HEK293T (cell line): ENCODE data around the gene DKC1.

Experiments used
- CTCF ChIA-PET: fragments of 350-600 bp; formaldehyde crosslinking; extraction: SDS; loops from one replicate; lab custom pipeline; 2021; ENCODE audit warnings: antibody characterized with exemption, inconsistent platforms; lab: Yijun Ruan, JAX
- POLR2A ChIA-PET: fragments of 350-600 bp; formaldehyde crosslinking; extraction: SDS; loops from one replicate; lab custom pipeline; 2020; ENCODE audit warnings: antibody characterized with exemption, inconsistent platforms; lab: Yijun Ruan, JAX
- DNase-seq: peaks from one replicate; pipeline ENCODE4 v3.0.0; 2012; ENCODE audit warnings: mixed read lengths; ENCODE audit errors: extremely low spot score
- ARNT ChIP-seq: fragments of 450-650 bp; IDR thresholded peaks from 2 replicates; pipeline ENCODE4 v1.6.1; 2017; ENCODE audit warnings: mild to moderate bottlenecking
- BHLHE40 ChIP-seq: fragments of 450-650 bp; IDR thresholded peaks from 2 replicates; pipeline ENCODE4 v1.6.1; 2016; ENCODE audit warnings: mild to moderate bottlenecking, moderate library complexity, borderline replicate concordance
- CTBP1 ChIP-seq: fragments of 450-650 bp; IDR thresholded peaks from 2 replicates; pipeline ENCODE4 v1.6.1; 2016; ENCODE audit warnings: borderline replicate concordance
- ELF4 ChIP-seq: fragments of 450-650 bp; IDR thresholded peaks from 2 replicates; pipeline ENCODE4 v1.6.1; 2017; ENCODE audit warnings: antibody characterized with exemption
- FOXA1 ChIP-seq: fragments of 450-650 bp; IDR thresholded peaks from 2 replicates; pipeline ENCODE4 v1.6.1; 2016; ENCODE audit warnings: mild to moderate bottlenecking
- FOXK2 ChIP-seq: fragments of 450-650 bp; IDR thresholded peaks from 2 replicates; pipeline ENCODE4 v1.6.1; 2016; ENCODE audit warnings: mild to moderate bottlenecking
- FOXM1 ChIP-seq: fragments of 450-650 bp; IDR thresholded peaks from 2 replicates; pipeline ENCODE4 v1.6.1; 2017; ENCODE audit warnings: mild to moderate bottlenecking, borderline replicate concordance
- HDGF ChIP-seq: fragments of 450-650 bp; IDR thresholded peaks from 2 replicates; pipeline ENCODE4 v1.6.1; 2017; ENCODE audit warnings: antibody characterized with exemption, borderline replicate concordance
- L3MBTL2 ChIP-seq: fragments of 450-650 bp; conservative IDR thresholded peaks from 2 replicates; pipeline ENCODE4 v1.6.1; 2016; ENCODE audit warnings: mild to moderate bottlenecking
- LEF1 ChIP-seq: fragments of 450-650 bp; IDR thresholded peaks from 2 replicates; pipeline ENCODE4 v1.6.1; 2017; ENCODE audit warnings: mild to moderate bottlenecking, borderline replicate concordance
- NFRKB ChIP-seq: fragments of 450-650 bp; IDR thresholded peaks from 2 replicates; pipeline ENCODE4 v1.6.1; 2016; ENCODE audit warnings: mild to moderate bottlenecking, moderate library complexity
- PKNOX1 ChIP-seq: fragments of 450-650 bp; IDR thresholded peaks from 2 replicates; pipeline ENCODE4 v1.6.1; 2016
- SP1 ChIP-seq: fragments of 450-650 bp; IDR thresholded peaks from 2 replicates; pipeline ENCODE4 v1.6.1; 2017
- SUZ12 ChIP-seq: fragments of 450-650 bp; IDR thresholded peaks from 2 replicates; pipeline ENCODE4 v1.6.1; 2016; ENCODE audit warnings: mild to moderate bottlenecking
- TARDBP ChIP-seq: fragments of 450-650 bp; IDR thresholded peaks from 2 replicates; pipeline ENCODE4 v1.6.1; 2016
- ZNF384 ChIP-seq: fragments of 450-650 bp; IDR thresholded peaks from 2 replicates; pipeline ENCODE4 v1.6.1; 2016

Gene DKC1

GRCh38 chrX:154761977-154762536 lies 607 bp upstream of the DKC1 start:
- DNase-seq, result no peak
- TF ChIP-seq FOXA1 (no peak), SUZ12 (no peak), FOXM1 (peak; percentile 97), SP1 (no peak), CTBP1 (no peak), ZNF384 (no peak), ARNT (no peak)
- CTCF ChIA-PET, result interaction anchor here (3.2 kb wide), 1 partner anchor 13 kb away, joined by 10 read pairs; no protein-coding TSS in a partner anchor
- POLR2A ChIA-PET, result interaction anchor here (0.6 to 2.9 kb wide), 7 partner anchors 9 to 43 kb away, joined by 3 to 31 read pairs (median 7); partner anchors contain the start of genes GAB3 and MPP1

DNA sequence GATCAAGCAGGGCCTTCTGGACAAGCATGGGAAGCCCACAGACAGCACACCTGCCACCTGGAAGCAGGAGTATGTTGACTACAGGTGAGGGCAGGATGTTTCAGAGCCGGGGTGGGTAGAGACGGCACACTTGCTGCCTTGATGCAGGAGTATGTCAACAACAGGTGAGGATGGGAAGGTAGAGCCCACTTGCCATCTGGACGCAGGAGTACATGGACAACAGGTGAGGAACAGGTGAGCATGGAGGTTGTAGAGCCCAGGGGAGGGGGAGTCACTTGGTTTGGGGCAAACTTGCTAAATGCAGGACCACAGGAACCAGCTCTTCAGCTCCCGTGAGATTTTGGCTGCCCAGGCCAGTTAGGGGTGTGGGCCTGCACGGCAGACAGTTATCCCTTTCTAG lies 12.0 kb downstream of the DKC1 start:
- ChIA-PET CTCF (no interaction called here), POLR2A (interaction anchor here (2.9 kb wide), 1 partner anchor 12 kb away, joined by 10 read pairs; the partner anchor contains the start of gene DKC1)
- DNase-seq, result no peak
- TF ChIP-seq LEF1 (no peak), ARNT (no peak), NFRKB (no peak), SUZ12 (no peak), PKNOX1 (no peak), BHLHE40 (no peak), HDGF (no peak), ZNF384 (no peak), SP1 (no peak), FOXM1 (no peak), TARDBP (no peak), FOXA1 (no peak), ELF4 (no peak), L3MBTL2 (no peak), CTBP1 (no peak), FOXK2 (no peak)

DNA sequence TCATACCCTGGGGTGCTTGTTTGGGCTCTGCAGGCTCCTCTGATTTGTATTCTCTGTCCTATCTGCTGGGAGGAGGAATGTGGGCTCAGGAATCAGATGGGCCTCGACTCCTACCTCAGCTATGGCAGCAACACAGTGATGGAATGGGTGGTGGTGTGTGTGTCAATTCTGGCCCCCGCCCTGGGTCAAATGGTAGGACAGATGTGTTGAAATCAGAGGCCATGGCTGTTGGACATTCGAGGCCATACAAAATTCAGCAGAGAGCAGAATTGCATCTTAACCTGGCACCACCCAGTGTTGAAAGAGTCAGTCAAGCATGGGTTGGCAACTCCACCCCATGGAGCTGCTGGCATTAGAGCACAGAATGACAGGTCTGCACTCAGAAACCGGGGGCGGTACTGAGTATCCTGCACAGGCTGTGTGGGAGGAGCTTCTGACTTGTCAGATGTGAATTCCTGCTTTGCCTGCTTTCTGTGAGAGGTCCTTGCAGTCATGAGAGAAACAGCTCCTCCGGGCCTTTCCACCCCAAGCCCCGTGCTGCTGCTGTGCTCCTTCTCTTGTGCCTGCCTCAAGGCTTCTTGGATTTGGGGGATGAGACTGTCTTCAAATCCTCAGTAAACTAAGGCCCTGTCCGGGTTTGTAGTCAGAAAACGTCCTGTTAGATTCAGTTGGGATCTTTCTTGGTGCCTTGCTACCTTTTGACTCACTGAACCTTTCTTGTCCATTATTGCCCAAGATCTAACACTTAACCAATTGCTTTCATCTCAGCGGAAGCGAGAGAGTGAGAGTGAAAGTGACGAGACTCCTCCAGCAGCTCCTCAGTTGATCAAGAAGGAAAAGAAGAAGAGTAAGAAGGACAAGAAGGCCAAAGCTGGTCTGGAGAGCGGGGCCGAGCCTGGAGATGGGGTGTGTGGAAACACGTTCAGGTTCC lies 13.0 kb downstream of the DKC1 start:
- no peak for DNase-seq
- POLR2A ChIA-PET, result interaction anchor here (0.6 to 2.9 kb wide), 3 partner anchors 9 to 24 kb away, joined by 3 to 10 read pairs (median 4); partner anchors contain the start of gene DKC1
- CTCF ChIA-PET, result interaction anchor here (1.1 kb wide), 1 partner anchor 16 kb away, joined by 4 read pairs; no protein-coding TSS in a partner anchor
- TF ChIP-seq ELF4 (no peak), LEF1 (no peak), CTBP1 (no peak), FOXK2 (no peak), L3MBTL2 (no peak), SP1 (no peak), FOXM1 (no peak), TARDBP (no peak), FOXA1 (no peak)

- DNase-seq, result no peak
- TF ChIP-seq FOXM1, result no peak
- TF ChIP-seq ZNF384, result no peak
- no peak for TF ChIP-seq TARDBP
- TF ChIP-seq SP1, result no peak
- TF ChIP-seq FOXK2, result no peak
- TF ChIP-seq ELF4, result no peak
- TF ChIP-seq ARNT, result no peak
- ChIA-PET POLR2A (interaction anchor here (2.9 kb wide), 1 partner anchor 14 kb away, joined by 10 read pairs; the partner anchor contains the start of gene DKC1), CTCF (interaction anchor here (1.1 kb wide), 1 partner anchor 15 kb away, joined by 4 read pairs; no protein-coding TSS in a partner anchor)
These were observed 14.1 kb downstream of the DKC1 start for GRCh38 chrX:154776753-154777152.

GRCh38 chrX:154779261-154779660 lies 16.6 kb downstream of the DKC1 start:
- no peak for DNase-seq
- TF ChIP-seq NFRKB, result no peak
- TF ChIP-seq PKNOX1, result no peak
- no peak for TF ChIP-seq SP1
- TF ChIP-seq TARDBP, result no peak
- no peak for TF ChIP-seq HDGF
- TF ChIP-seq L3MBTL2, result no peak
- TF ChIP-seq FOXA1, result no peak
- no peak for TF ChIP-seq SUZ12
- TF ChIP-seq ELF4, result no peak
- no peak for TF ChIP-seq BHLHE40
- no peak for TF ChIP-seq CTBP1
- TF ChIP-seq FOXK2, result no peak
- TF ChIP-seq ZNF384, result no peak
- no peak for TF ChIP-seq ARNT
- no peak for TF ChIP-seq FOXM1
- no peak for TF ChIP-seq LEF1
- CTCF ChIA-PET, result interaction anchor here (0.8 kb wide), 1 partner anchor 31 kb away, joined by 3 read pairs; no protein-coding TSS in a partner anchor
- POLR2A ChIA-PET, result no interaction called here

GRCh38 chrX:154780968-154781367 lies 18.3 kb downstream of the DKC1 start:
- CTCF ChIA-PET, result no interaction called here
- POLR2A ChIA-PET, result no interaction called here
- no peak for TF ChIP-seq ZNF384
- TF ChIP-seq PKNOX1, result no peak
- TF ChIP-seq CTBP1, result no peak
- no peak for TF ChIP-seq ELF4
- TF ChIP-seq BHLHE40, result no peak
- no peak for TF ChIP-seq SP1
- no peak for TF ChIP-seq NFRKB
- no peak for DNase-seq
